SK-N-DZ (cell line): Measurements from ENCODE around the gene NRM.
"Not testable (repeated sequence)": the region's sequence is repeated elsewhere in the genome, so short reads cannot be mapped to it uniquely, and the experiment has no call there.

ENCODE experiments used
- DNase-seq: peaks from one replicate; pipeline ENCODE4 v3.0.0-alpha.2; 2015; ENCODE audit warnings: low spot score

NRM gene

GRCh38 chr6:30720738-30721197, 30.0 kb upstream of the NRM start:
- DNase-seq, result peak; percentile 70

DNA sequence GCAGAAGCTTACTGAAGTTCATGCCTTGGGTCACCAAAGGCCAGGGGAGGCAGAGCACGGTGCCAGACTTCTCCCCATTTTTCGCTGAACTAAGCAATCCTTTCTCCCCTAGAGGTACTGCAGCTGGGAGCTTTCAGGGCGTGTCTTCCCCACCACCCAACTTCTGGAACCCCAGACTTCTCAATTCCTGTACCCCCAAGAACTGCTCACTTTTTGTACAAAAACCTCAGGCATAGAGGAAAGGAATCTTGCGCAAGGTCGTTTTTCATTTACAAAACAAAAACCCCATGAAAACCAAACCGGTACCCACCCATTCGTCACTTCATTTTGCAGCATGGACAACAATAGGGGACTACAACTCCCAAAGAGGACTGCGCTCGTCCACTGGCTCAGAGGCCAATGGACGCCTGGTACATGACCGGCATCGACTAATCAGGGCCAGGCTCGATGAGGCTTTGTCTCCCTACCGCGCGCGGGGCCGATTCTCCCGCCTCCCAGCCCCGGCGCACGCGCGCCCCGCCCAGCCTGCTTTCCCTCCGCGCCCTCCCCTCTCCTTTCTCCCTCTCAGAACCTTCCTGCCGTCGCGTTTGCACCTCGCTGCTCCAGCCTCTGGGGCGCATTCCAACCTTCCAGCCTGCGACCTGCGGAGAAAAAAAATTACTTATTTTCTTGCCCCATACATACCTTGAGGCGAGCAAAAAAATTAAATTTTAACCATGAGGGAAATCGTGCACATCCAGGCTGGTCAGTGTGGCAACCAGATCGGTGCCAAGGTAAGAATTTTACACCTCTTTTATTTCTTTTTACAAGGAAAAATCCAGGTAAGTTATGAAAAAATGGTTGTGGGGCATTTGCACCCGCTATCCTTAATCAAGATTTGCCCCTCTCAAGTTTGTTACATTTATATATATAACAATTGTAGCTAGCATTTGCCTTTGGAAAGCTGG, 29.3 kb upstream of the NRM start, which contains the start of gene TUBB:
Gene TUBB (plus strand): TSS at position 562 of the 947 bp plus-strand sequence. CDS start 155 bp downstream, at position 717.
- DNase-seq, result peak; percentile 98

- DNase-seq, result peak; percentile 22
Measured at GRCh38 chr6:30719356-30719755, 28.6 kb upstream of the NRM start.

DNA sequence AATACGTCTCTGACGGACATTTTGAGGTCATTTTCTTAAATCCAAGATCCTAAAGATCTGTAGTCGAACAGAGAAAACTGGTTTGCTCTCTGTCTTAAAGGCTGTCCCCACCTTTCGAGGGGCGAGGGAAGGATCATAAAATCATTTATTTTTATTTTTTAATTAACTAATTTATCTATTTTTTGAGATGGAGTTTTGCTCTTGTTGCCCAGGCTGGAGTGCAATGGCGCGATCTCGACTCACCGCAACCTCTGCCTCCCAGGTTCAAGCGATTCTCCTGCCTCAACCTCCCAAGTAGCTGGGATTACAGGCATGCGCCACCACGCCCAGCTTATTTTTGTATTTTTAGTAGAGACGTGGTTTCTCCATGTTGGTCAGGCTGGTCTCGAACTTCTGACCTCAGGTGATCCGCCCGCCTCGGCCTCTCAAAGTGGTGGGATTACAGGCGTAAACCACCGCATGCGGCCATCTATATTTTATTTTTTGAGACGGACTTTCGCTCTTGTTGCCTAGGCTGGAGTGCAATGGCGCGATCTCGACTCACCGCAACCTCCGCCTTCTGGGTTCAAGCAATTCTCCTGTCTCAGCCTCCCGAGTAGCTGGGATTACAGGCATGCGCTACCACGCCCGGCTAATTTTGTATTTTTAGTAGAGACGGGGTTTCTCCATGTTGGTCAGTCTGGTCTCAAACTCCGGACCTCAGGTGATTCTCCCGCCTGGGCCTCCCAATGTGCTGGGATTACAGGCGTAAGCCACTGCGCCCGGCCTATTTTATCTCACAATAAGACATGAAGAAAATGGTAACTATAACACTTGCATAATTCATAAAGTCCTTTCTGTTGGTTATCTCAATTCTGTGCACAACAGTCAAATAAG, 27.3 kb upstream of the NRM start:
- not testable (repeated sequence) for DNase-seq

- DNase-seq, result peak; percentile 100
Measured at GRCh38 chr6:30717129-30717844, 26.5 kb upstream of the NRM start, which contains the start of gene MDC1. Gene MDC1 (minus strand): TSS chr6:30717281. CDS start chr6:30715175, 2,106 bp downstream.

DNA sequence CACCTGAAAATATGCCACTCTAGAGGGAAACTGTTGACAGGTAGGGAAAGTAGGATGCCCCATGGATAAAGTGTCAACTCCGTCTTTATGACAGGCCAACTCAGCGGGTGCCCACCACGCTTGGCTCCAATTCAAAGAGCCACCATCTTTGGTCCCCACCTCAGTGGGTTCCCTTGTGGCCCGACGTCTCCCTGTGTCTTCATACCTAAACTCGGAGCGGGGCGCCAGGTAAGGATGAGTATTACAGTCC, 26.0 kb upstream of the NRM start:
- DNase-seq, result no peak

GRCh38 chr6:30714263-30714662, 23.5 kb upstream of the NRM start:
- DNase-seq, result no peak

DNA sequence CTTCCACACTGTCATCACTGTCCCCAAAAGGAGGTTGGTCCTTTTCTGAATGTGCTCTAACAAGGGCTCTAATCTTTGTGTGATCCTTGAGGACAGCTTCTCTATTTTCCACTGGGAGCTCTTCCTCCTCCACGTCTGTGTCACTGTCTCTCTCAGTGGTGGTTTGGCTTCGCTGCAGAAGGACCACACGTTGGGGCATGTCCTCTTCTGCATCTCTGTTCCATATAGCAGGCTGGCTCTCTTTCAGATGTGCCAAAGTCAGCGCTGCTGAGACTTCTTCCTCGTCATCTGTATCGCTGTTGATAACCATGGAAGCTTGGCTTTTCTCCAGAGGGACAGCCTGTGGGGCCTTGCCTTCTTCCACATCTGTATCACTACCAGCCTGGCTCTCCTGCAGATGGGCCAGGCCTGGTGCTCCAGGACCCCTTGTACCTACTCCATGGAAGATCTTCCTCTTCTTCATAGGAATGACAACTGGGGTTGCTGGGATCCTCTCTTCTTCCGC, 21.7 kb upstream of the NRM start:
- no peak for DNase-seq

- DNase-seq, result no peak
Measured at GRCh38 chr6:30711758-30712380, 21.1 kb upstream of the NRM start.

DNA sequence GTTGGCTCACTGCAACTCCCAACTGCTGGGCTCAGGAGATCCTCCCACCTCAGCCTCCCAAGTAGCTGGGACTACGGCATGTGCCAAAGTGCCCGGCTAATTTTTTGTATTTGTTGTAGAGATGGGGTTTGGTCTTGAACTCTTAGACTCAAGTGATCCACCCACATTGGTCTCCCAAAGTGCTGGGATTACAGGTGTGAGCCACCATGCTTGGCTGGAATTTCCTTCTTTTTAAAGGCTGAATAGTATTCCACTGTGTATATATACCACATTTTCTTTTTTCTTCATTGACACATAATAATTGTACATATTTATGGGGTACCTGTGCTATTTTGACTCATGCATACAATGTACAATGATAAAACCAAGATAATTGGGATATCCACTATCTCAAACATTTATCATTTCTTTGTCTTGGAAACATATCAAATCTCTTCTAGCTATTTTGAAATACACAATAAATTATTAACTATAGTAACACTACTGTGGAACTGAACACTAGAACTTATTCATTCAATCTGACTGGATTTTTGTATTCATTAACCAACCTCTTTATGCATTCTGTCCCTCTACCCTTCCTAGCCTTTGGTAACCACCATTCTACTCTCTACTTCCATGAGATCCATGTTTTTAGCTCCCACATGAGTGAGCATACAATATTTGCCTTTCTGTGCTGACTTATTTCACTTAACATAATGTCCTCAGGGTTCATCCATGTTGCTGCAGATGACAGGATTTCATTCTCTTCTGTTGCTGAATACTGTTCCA, 18.5 kb upstream of the NRM start:
- no peak for DNase-seq

GRCh38 chr6:30707281-30707850, 16.6 kb upstream of the NRM start:
- DNase-seq, result no peak

DNA sequence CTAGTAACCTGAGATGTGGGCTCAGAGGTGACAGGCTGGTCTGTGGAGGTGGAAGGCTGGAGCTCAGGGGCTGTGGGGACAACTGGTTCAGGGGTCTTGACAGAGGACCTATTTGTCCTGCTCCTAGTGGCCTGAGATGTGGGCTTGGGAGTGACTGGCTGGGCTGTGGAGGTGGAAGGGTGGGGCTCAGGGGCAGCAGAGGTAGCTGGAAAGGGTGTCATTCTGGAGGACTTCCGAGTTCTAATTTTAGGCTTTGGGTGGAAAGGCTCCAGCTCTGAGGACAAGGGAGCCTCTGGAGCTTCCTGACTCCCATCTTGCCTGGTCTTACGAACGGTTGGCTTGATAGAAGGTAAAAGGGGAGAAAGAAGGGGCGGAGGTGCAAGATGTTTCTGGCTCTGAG, 14.8 kb upstream of the NRM start:
- DNase-seq, result no peak

DNA sequence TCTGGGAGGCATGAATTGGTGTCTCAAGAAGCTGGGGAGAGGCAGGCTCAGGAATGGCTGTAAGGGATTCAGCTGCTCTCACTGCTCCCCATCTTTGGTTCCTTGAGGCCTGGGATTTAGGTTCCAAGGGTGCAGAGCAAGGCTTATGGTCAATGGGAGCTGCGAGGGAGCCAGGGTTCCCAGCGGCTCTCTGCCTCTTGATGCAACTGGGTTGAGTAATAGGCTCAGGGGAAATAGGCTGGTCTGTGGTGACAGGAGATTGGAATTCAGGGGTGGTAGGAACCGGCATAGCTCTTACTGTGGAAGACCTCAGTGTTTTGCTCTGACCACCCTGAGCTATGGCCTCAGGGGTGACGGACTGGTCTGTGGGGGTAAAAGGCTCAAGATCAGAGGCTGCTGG, 13.0 kb upstream of the NRM start:
- no peak for DNase-seq

- DNase-seq, result no peak
Measured at GRCh38 chr6:30703011-30703410, 12.2 kb upstream of the NRM start.

DNA sequence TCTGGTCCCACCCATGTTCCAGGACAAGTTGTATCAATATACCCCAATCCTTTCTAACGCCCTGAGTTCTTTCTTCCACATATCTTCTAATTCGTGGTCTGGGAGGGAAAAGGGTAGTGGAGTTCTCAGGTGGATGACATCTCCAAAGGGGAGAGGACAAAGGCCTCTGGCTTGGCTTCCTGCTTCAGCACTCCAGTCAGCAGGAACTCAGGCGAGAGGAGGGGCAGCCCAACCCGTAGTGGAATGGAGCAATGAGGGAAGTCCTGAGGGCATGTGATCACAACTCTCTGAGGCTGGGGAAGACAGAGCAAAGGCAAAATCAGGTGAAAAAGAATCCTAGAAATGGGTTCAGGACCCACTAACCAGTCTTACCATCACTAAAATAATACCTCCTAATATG, 9.6 kb upstream of the NRM start:
- no peak for DNase-seq

GRCh38 chr6:30696432-30696831, 5.6 kb upstream of the NRM start:
- DNase-seq, result no peak

DNA sequence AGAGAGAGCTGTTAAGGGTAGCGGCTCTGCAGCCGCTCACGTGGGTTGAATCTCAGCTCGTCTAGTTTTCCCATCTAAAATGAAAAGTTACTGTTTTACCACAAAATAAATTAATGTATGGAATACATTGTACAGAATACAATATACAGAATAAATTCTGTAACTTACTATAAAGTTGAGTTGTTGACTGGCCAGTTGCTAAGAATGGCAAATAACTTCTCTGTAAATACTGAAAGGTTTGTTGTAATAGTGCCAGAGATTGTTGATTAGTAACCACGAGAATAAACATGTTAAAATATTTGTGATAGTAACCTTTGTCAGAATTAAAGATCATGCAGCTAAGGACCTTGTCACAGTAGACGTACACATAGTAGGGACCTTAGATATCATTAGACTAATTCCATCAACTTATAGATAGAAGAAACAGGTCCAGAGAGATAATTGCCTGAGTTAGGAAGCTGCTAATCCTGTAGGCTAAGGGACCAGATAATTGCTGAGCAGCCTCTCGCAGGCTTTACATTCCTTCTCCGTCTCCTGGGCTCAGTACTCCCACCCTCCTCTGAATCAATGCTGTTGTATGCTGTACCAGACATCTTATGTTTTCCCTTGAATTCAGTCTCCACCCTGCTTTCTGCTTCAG, 544 bp upstream of the NRM start:
- DNase-seq, result no peak

DNA sequence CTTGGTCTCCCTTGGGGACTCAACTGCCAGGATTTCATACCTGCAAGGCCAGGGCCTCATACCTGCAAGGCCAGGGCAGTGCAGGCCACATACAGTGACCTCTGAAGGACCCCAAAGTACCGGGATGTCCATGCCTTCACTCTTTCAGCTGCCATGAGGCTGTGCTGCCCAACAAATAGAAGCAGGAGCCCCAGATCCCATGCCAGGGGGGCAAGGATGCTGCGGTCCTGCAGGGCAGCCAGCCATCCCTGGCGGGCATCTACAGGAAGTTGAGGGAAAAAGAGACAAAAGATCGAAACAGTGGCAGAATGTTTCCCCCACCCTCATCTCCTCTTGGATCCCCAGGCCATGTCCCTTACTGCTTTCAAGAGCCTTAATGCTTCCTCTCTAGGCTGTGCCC, 799 bp downstream of the NRM start:
- no peak for DNase-seq
